HCT116 (cell line): ENCODE measurements around the gene SLC66A1. TPM values are rescaled to one million over a fixed set of nuclear protein-coding genes. Genes with fewer than 3 reads are reported as not detected.

ENCODE experiments used
- ATAC-seq: fragments of 200-7000 bp; cut with Tn5 transposase; 2 replicates; pipeline ENCODE4 v1.9.1; 2020; ENCODE audit warnings: mild to moderate bottlenecking, moderate library complexity
- BruUV-seq: library from RNA; stranded (reverse); fragments of 400-500 nt; replicated peaks from 2 replicates; lab custom pipeline; 2021; lab: Mats Ljungman, UMichigan
- CTCF ChIA-PET: fragments of 300-600 bp; sonication (Branson Sonifier 250); formaldehyde crosslinking; loops from one replicate; lab custom pipeline; 2021; ENCODE audit warnings: antibody characterized with exemption; lab: Charles Lee
- POLR2A ChIA-PET: fragments of 300-600, 350-600 bp; sonication (Branson Sonifier 250); formaldehyde crosslinking; loops from one replicate; lab custom pipeline; 2021; ENCODE audit warnings: antibody characterized with exemption; lab: Charles Lee
- RAD21 ChIA-PET, 2 experiments: fragments of 300-600 bp; sonication (Branson Sonifier 250); formaldehyde crosslinking; loops; one replicate each; lab custom pipeline; 2023; ENCODE audit warnings: low total read pairs in 2 of 2; ENCODE audit not compliant: uncharacterized antibody in 2 of 2, unreplicated experiment in 2 of 2, low non-redundant PET in 1 of 2; lab: Charles Lee
- DNase-seq: peaks from one replicate; pipeline ENCODE4 v3.0.0-alpha.2; 2010; ENCODE audit warnings: low read depth, low spot score
- H2AFZ ChIP-seq: fragments of 200-600 bp; shearing (Covaris generic), sonication (generic); 2 replicates; pipeline ENCODE4 v1.6.1; 2017; ENCODE audit warnings: low read depth, mixed run types, mixed read lengths, antibody characterized with exemption, low read length; ENCODE audit not compliant: poor library complexity, severe bottlenecking
- H3K27ac ChIP-seq: 2 replicates; pipeline ENCODE4 v1.5.1; 2012; ENCODE audit warnings: low read depth, low read length
- H3K27me3 ChIP-seq: fragments of 200-600 bp; sonication (generic); 2 replicates; pipeline ENCODE4 v1.6.1; 2016; ENCODE audit warnings: mixed run types, low read length, mixed read lengths; ENCODE audit not compliant: insufficient read depth
- H3K36me3 ChIP-seq, 2 experiments: fragments of 200-500 bp in 1 of 2; fragments of 200-600 bp in 1 of 2; sonication (Bioruptor generic) in 1 of 2; sonication (generic) in 1 of 2; 2 replicates each; pipeline versions ENCODE4 v1.5.1 to v1.6.1; 2014 to 2016; ENCODE audit warnings: low read length in 2 of 2, inconsistent platforms in 1 of 2, mixed read lengths in 1 of 2, mixed run types in 1 of 2; ENCODE audit not compliant: insufficient read depth in 2 of 2, control insufficient read depth in 1 of 2
- H3K4me1 ChIP-seq, 2 experiments: fragments of 200-600 bp in 1 of 2; sonication (generic) in 1 of 2; 2 replicates each; pipeline versions ENCODE4 v1.5.1 to v1.6.1; 2012 to 2017; ENCODE audit warnings: low read length in 2 of 2, inconsistent platforms in 1 of 2, mild to moderate bottlenecking in 1 of 2, mixed read lengths in 1 of 2, mixed run types in 1 of 2, moderate library complexity in 1 of 2; ENCODE audit not compliant: insufficient read depth in 2 of 2, control insufficient read depth in 1 of 2
- H3K4me2 ChIP-seq: fragments of 200-600 bp; sonication (generic); 2 replicates; pipeline ENCODE4 v1.6.1; 2017; ENCODE audit warnings: mixed run types, low read length, mixed read lengths
- H3K4me3 ChIP-seq, 2 experiments: fragments of 200-600 bp in 1 of 2; sonication (generic) in 1 of 2; replicated peaks in 1 of 2; 2 replicates each; pipeline ENCODE4 v1.5.1; 2011 to 2016; ENCODE audit warnings: low read length in 2 of 2, control low read depth in 1 of 2, low read depth in 1 of 2, mild to moderate bottlenecking in 1 of 2, mixed read lengths in 1 of 2, mixed run types in 1 of 2
- H3K79me2 ChIP-seq: fragments of 200-600 bp; sonication (generic); 2 replicates; pipeline ENCODE4 v1.6.1; 2017; ENCODE audit warnings: mild to moderate bottlenecking, mixed run types, low read length, moderate library complexity, mixed read lengths; ENCODE audit not compliant: insufficient read depth
- H3K9ac ChIP-seq: fragments of 200-600 bp; sonication (generic); 2 replicates; pipeline ENCODE4 v1.6.1; 2016; ENCODE audit warnings: low read length, mixed read lengths
- H3K9me2 ChIP-seq: fragments of 200-600 bp; sonication (generic), shearing (Covaris generic); 2 replicates; pipeline ENCODE4 v1.6.1; 2017; ENCODE audit warnings: mixed run types, mild to moderate bottlenecking, moderate library complexity; ENCODE audit not compliant: insufficient read depth
- H3K9me3 ChIP-seq, 2 experiments: fragments of 200-500 bp in 1 of 2; fragments of 200-600 bp in 1 of 2; sonication (Bioruptor generic) in 1 of 2; sonication (generic) in 1 of 2; 2 replicates each; pipeline ENCODE4 v1.6.1; 2014 to 2017; ENCODE audit warnings: low read length in 2 of 2, mixed read lengths in 2 of 2, inconsistent platforms in 1 of 2, low read depth in 1 of 2, mild to moderate bottlenecking in 1 of 2, mixed run types in 1 of 2, moderate library complexity in 1 of 2; ENCODE audit not compliant: control insufficient read depth in 1 of 2, insufficient read depth in 1 of 2
- H4K20me1 ChIP-seq: fragments of 200-600 bp; sonication (generic), shearing (Covaris generic); 2 replicates; pipeline ENCODE4 v1.6.1; 2017; ENCODE audit warnings: mixed run types, mild to moderate bottlenecking, moderate library complexity; ENCODE audit not compliant: insufficient read depth
- CBX3 ChIP-seq: IDR thresholded peaks from 2 replicates; pipeline ENCODE4 v1.6.1; 2012; ENCODE audit warnings: low read depth
- CEBPB ChIP-seq: IDR thresholded peaks from 2 replicates; pipeline ENCODE4 v1.6.1; 2012; ENCODE audit warnings: low read depth
- CTCF ChIP-seq, 3 experiments: fragments of 200-600 bp in 1 of 3; sonication (generic) in 1 of 3; IDR thresholded peaks in 2 of 3; conservative IDR thresholded peaks in 1 of 3; 2 replicates each; pipeline ENCODE4 v1.5.1; 2012 to 2017; ENCODE audit warnings: low read depth in 2 of 3, low read length in 2 of 3, antibody characterized with exemption in 1 of 3, borderline replicate concordance in 1 of 3, control low read depth in 1 of 3, mild to moderate bottlenecking in 1 of 3, mixed read lengths in 1 of 3, mixed run types in 1 of 3, moderate library complexity in 1 of 3; ENCODE audit not compliant: insufficient read depth in 1 of 3
- EGR1 ChIP-seq: IDR thresholded peaks from 2 replicates; pipeline ENCODE4 v1.6.1; 2012; ENCODE audit warnings: low read depth
- EZH2phosphoT487 ChIP-seq: fragments of 200-600 bp; IDR thresholded peaks from 2 replicates; pipeline ENCODE4 v1.6.1; 2018; ENCODE audit warnings: antibody characterized with exemption, borderline replicate concordance
- FOSL1 ChIP-seq: IDR thresholded peaks from 2 replicates; pipeline ENCODE4 v1.6.1; 2012; ENCODE audit warnings: low read depth
- JUND ChIP-seq: IDR thresholded peaks from 2 replicates; pipeline ENCODE4 v1.6.1; 2012
- POLR2AphosphoS5 ChIP-seq: IDR thresholded peaks from 2 replicates; pipeline ENCODE4 v1.6.1; 2011; ENCODE audit warnings: mild to moderate bottlenecking, low read depth, low read length, moderate library complexity
- RAD21 ChIP-seq: IDR thresholded peaks from 2 replicates; pipeline ENCODE4 v1.6.1; 2012; ENCODE audit warnings: low read depth, mild to moderate bottlenecking
- REST ChIP-seq: IDR thresholded peaks from 2 replicates; pipeline ENCODE4 v1.6.1; 2012; ENCODE audit warnings: low read depth
- SP1 ChIP-seq: IDR thresholded peaks from 2 replicates; pipeline ENCODE4 v1.6.1; 2012; ENCODE audit warnings: low read depth
- ZFX ChIP-seq: fragments of 450-650 bp; IDR thresholded peaks from 2 replicates; pipeline ENCODE4 v1.6.1; 2017
- intact Hi-C: fragments of 100-400 bp; cut with micrococcal nuclease; formaldehyde crosslinking; loops from 2 replicates; pipeline ENCODE4 v1.10.0; 2022
- total RNA-seq: library from RNA; stranded (reverse); gene quantifications from one replicate; pipeline ENCODE4 v1.2.1, GENCODE V29; 2021; ENCODE audit not compliant: unreplicated experiment

The SLC66A1 gene
- total RNA-seq, 1 experiment from 2014 or later, result 11.1 TPM

- Histone ChIP-seq H3K9me3 (no peaks in the 10 kb centered on the region), H3K36me3 (peaks cover 0 to 3% of the 10 kb centered on the region in 2 experiments; a peak in 1 of 4 replicates), H3K27me3 (no peaks in the 10 kb centered on the region), H3K9me2 (no peaks in the 10 kb centered on the region), H4K20me1 (no peaks in the 10 kb centered on the region), H3K4me1 (peaks cover 3 to 9% of the 10 kb centered on the region in 2 experiments; a peak in 3 of 4 replicates), H3K9ac (no peak overlapping the region), H3K4me3 (no peak overlapping the region), H2AFZ (no peak overlapping the region), H3K79me2 (no peaks in the 10 kb centered on the region), H3K4me2 (no peak overlapping the region), H3K27ac (no peak overlapping the region)
- BruUV-seq, result no TSS peak
- ATAC-seq, result peak; percentile 81
- CTCF ChIA-PET, result interaction anchor here (1.2 to 1.3 kb wide), 3 partner anchors 238 to 310 kb away, joined by 3 to 5 read pairs (median 3); no protein-coding TSS in a partner anchor
- RAD21 ChIA-PET, result interaction anchor here in 1 of 2 experiments (0.6 kb wide), 1 partner anchor 460 kb away, joined by 3 read pairs; no protein-coding TSS in a partner anchor
- no peak for TF ChIP-seq CEBPB
- TF ChIP-seq EGR1, result no peak
- TF ChIP-seq EZH2phosphoT487, result no peak
- TF ChIP-seq CTCF (IDR thresholded peaks at IDR 0.05 in 2 of 3, conservative IDR thresholded peaks at IDR 0.05 in 1 of 3; ENCODE audit: borderline replicate concordance in 1 of 3, insufficient read depth in 1 of 3, low read depth in 2 of 3, low read length in 2 of 3), result peak; percentile 75 to 94 (median 91)
- no peak for TF ChIP-seq CBX3
- TF ChIP-seq RAD21, result peak; percentile 84
- intact Hi-C loops, result loop anchor here (1.0 to 5.0 kb wide), 3 partner anchors 143 to 308 kb away; partner anchors contain the start of gene CAPZB
- no peak for DNase-seq
- POLR2A ChIA-PET, result no interaction called here
Measured at GRCh38 chr1:19344372-19344810, 32.3 kb downstream of the SLC66A1 start.

- H3K4me3 ChIP-seq, result no peak overlapping the region
- no peak for TF ChIP-seq CBX3
- TF ChIP-seq JUND, result no peak
- TF ChIP-seq CTCF (IDR thresholded peaks at IDR 0.05 in 2 of 3, conservative IDR thresholded peaks at IDR 0.05 in 1 of 3; ENCODE audit: borderline replicate concordance in 1 of 3, insufficient read depth in 1 of 3, low read depth in 2 of 3, low read length in 2 of 3), result no peak
- no peak for TF ChIP-seq EGR1
- no peak for TF ChIP-seq FOSL1
- TF ChIP-seq POLR2AphosphoS5, result no peak
- TF ChIP-seq ZFX, result no peak
- no peak for TF ChIP-seq REST
- no peak for TF ChIP-seq SP1
Measured at GRCh38 chr1:19344831-19345230, 32.7 kb downstream of the SLC66A1 start.

More at GRCh38 chr1:19344831-19345230, 32.7 kb downstream of the SLC66A1 start:
- Histone ChIP-seq H3K79me2 (no peaks in the 10 kb centered on the region), H3K4me1 (peaks cover 3 to 9% of the 10 kb centered on the region in 2 experiments; a peak in 3 of 4 replicates), H3K9ac (no peak overlapping the region), H3K36me3 (peaks cover 0 to 6% of the 10 kb centered on the region in 2 experiments; a peak in 1 of 4 replicates), H3K27ac (no peak overlapping the region), H3K4me2 (no peak overlapping the region), H2AFZ (no peak overlapping the region), H3K27me3 (no peaks in the 10 kb centered on the region), H3K9me2 (no peaks in the 10 kb centered on the region), H3K9me3 (no peaks in the 10 kb centered on the region), H4K20me1 (no peaks in the 10 kb centered on the region)
- POLR2A ChIA-PET, result no interaction called here
- no TSS peak for BruUV-seq
- intact Hi-C loops, result loop anchor here (1.0 to 5.0 kb wide), 3 partner anchors 142 to 308 kb away; partner anchors contain the start of gene CAPZB
- CTCF ChIA-PET, result interaction anchor here (1.3 kb wide), 2 partner anchors 237 to 306 kb away, joined by 3 to 5 read pairs; no protein-coding TSS in a partner anchor
- RAD21 ChIA-PET, result no interaction called here
- DNase-seq (no peak), ATAC-seq (no peak)
